NCI-H128 (cell line): Measurements from ENCODE around the gene CACNA1D.

ENCODE experiments used
- DNase-seq: peaks from one replicate; lab custom pipeline; 2025; ENCODE audit not compliant: unreplicated experiment; lab: John Stamatoyannopoulos, UW

The CACNA1D gene

GRCh38 chr3:53818221-53819162 lies 324.1 kb downstream of the CACNA1D start:
- no peak for DNase-seq

- DNase-seq = no peak
Measured at GRCh38 chr3:53819163-53819868, 324.9 kb downstream of the CACNA1D start.

- no peak for DNase-seq
Measured at GRCh38 chr3:53820084-53820483, 325.7 kb downstream of the CACNA1D start.

- DNase-seq = no peak
Measured at GRCh38 chr3:53820756-53821580, 326.6 kb downstream of the CACNA1D start.

- no peak for DNase-seq
Measured at GRCh38 chr3:53821631-53822121, 327.3 kb downstream of the CACNA1D start.

GRCh38 chr3:53822331-53822741 lies 327.9 kb downstream of the CACNA1D start:
- DNase-seq = no peak

- no peak for DNase-seq
Measured at GRCh38 chr3:53823026-53823955, 328.9 kb downstream of the CACNA1D start.

- DNase-seq = no peak
Measured at GRCh38 chr3:53823956-53824657, 329.7 kb downstream of the CACNA1D start.

- no peak for DNase-seq
Measured at GRCh38 chr3:53824795-53825194, 330.4 kb downstream of the CACNA1D start.

- DNase-seq = no peak
Measured at GRCh38 chr3:53826048-53826447, 331.6 kb downstream of the CACNA1D start.

GRCh38 chr3:53828581-53828980 lies 334.2 kb downstream of the CACNA1D start:
- DNase-seq = no peak

GRCh38 chr3:53829605-53830004 lies 335.2 kb downstream of the CACNA1D start:
- DNase-seq = no peak

- DNase-seq = no peak
Measured at GRCh38 chr3:53830944-53831343, 336.5 kb downstream of the CACNA1D start.

GRCh38 chr3:53833053-53833645 lies 338.7 kb downstream of the CACNA1D start:
- DNase-seq = no peak

GRCh38 chr3:53833700-53834099 lies 339.3 kb downstream of the CACNA1D start:
- DNase-seq = no peak

- DNase-seq = no peak
Measured at GRCh38 chr3:53834429-53835095, 340.2 kb downstream of the CACNA1D start.

- no peak for DNase-seq
Measured at GRCh38 chr3:53835257-53835656, 340.8 kb downstream of the CACNA1D start.

GRCh38 chr3:53836084-53836872 lies 341.9 kb downstream of the CACNA1D start:
- no peak for DNase-seq
